ENCODE results near the gene FAM50B.
"Not testable (repeated sequence)": the region's sequence is repeated elsewhere in the genome, so short reads cannot be mapped to it uniquely, and the experiment has no call there.

FAM50B gene

GRCh38 chr6:3850451-3851203 lies 1.5 kb downstream of the FAM50B start:
- DNase-seq = peak in 1 of 2 donors; percentile 21

GRCh38 chr6:3851839-3852238 lies 2.7 kb downstream of the FAM50B start:
- DNase-seq = no peak

GRCh38 chr6:3852391-3852790 lies 3.2 kb downstream of the FAM50B start:
- DNase-seq = no peak

GRCh38 chr6:3855866-3856265 lies 6.7 kb downstream of the FAM50B start:
- DNase-seq = no peak

- no peak for DNase-seq
Observed at GRCh38 chr6:3856576-3856975, 7.4 kb downstream of the FAM50B start.

- no peak for DNase-seq
Observed at GRCh38 chr6:3857468-3858456, 8.6 kb downstream of the FAM50B start.

- no peak for DNase-seq
Observed at GRCh38 chr6:3859878-3860552, 10.8 kb downstream of the FAM50B start.

GRCh38 chr6:3861424-3861823 lies 12.3 kb downstream of the FAM50B start:
- no peak for DNase-seq

GRCh38 chr6:3862038-3862437 lies 12.9 kb downstream of the FAM50B start:
- DNase-seq = no peak

- not testable (repeated sequence) for DNase-seq
Observed at GRCh38 chr6:3863322-3863721, 14.1 kb downstream of the FAM50B start.

- no peak for DNase-seq
Observed at GRCh38 chr6:3865463-3865862, 16.3 kb downstream of the FAM50B start.

GRCh38 chr6:3867641-3868502 lies 18.7 kb downstream of the FAM50B start:
- DNase-seq = no peak

- no peak for DNase-seq
Observed at GRCh38 chr6:3868544-3868943, 19.4 kb downstream of the FAM50B start.

- no peak for DNase-seq
Observed at GRCh38 chr6:3869284-3869631, 20.1 kb downstream of the FAM50B start.

- no peak for DNase-seq
Observed at GRCh38 chr6:3869632-3870527, 20.7 kb downstream of the FAM50B start.

GRCh38 chr6:3870528-3870925 lies 21.4 kb downstream of the FAM50B start:
- no peak for DNase-seq

GRCh38 chr6:3871515-3871914 lies 22.3 kb downstream of the FAM50B start:
- DNase-seq = no peak

GRCh38 chr6:3871939-3872338 lies 22.8 kb downstream of the FAM50B start:
- no peak for DNase-seq

GRCh38 chr6:3872370-3872854 lies 23.2 kb downstream of the FAM50B start:
- DNase-seq = no peak

- no peak for DNase-seq
Observed at GRCh38 chr6:3873051-3873450, 23.9 kb downstream of the FAM50B start.

- no peak for DNase-seq
Observed at GRCh38 chr6:3874069-3874468, 24.9 kb downstream of the FAM50B start.
